GM13976 (cell line): ENCODE measurements around the gene MYNN.

Experiments used
- DNase-seq: peaks from one replicate; pipeline ENCODE4 v3.0.0; 2012; ENCODE audit warnings: low spot score
- in situ Hi-C: fragments of 300-500 bp; cut with MboI; formaldehyde crosslinking; loops from one replicate; pipeline ENCODE4 v1.12.0; 2022; ENCODE audit warnings: low sequenced_read_pairs, mixed read lengths, inconsistent platforms; ENCODE audit not compliant: unreplicated experiment
- TF ChIP-seq, protein P1 (sequence below): IDR thresholded peaks from 2 replicates; pipeline ENCODE4 v1.5.1; 2012; ENCODE audit warnings: borderline replicate concordance, mild to moderate bottlenecking; ENCODE audit not compliant: insufficient read depth; ENCODE audit errors: extremely low read depth, missing control alignments, control extremely low read depth

Gene MYNN

GRCh38 chr3:169790219-169790618, 17.0 kb downstream of the MYNN start:
- in situ Hi-C loops, result no loop called here
- TF ChIP-seq, protein P1, sequence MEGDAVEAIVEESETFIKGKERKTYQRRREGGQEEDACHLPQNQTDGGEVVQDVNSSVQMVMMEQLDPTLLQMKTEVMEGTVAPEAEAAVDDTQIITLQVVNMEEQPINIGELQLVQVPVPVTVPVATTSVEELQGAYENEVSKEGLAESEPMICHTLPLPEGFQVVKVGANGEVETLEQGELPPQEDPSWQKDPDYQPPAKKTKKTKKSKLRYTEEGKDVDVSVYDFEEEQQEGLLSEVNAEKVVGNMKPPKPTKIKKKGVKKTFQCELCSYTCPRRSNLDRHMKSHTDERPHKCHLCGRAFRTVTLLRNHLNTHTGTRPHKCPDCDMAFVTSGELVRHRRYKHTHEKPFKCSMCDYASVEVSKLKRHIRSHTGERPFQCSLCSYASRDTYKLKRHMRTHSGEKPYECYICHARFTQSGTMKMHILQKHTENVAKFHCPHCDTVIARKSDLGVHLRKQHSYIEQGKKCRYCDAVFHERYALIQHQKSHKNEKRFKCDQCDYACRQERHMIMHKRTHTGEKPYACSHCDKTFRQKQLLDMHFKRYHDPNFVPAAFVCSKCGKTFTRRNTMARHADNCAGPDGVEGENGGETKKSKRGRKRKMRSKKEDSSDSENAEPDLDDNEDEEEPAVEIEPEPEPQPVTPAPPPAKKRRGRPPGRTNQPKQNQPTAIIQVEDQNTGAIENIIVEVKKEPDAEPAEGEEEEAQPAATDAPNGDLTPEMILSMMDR, result no peak
- DNase-seq, result no peak

DNA sequence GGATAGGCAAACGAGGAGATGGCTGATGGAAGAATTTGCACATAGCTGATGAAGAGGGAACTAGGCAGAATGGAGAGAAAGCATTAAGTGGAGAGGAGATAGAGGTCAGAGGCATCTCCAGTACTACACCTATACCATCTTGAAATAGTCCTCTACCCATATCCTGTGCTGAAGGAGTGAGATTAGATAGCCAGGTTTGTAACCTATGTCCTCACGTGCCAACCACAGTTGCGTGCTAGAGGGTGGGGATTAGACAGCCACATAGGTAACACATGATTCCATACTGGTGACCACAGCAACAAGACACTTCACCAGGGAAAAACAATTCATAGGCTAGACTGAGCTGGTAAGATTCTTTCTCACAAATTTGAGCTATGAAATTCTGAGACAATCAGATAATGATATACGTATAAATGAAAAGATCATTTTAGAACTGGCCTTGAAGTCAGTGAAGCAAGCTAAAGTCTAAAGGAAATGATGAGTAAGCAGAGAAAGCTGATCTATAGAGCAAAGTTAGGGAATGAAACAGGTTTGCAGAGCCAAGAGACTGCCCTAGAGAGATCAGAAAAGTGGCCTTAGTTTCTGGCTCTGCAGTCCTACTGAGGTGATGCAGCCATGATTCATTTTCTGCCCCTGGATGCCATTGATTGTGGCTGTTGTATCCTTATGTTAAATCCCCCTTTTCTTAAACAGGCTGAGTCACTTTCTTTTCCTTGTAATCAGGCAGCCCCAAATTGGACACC, 17.7 kb downstream of the MYNN start:
- TF ChIP-seq, protein P1, result no peak
- in situ Hi-C loops, result no loop called here
- DNase-seq, result no peak

- DNase-seq, result no peak
- TF ChIP-seq, protein P1, result no peak
- in situ Hi-C loops, result no loop called here
Observed at GRCh38 chr3:169792359-169792758, 19.2 kb downstream of the MYNN start.

GRCh38 chr3:169804681-169805080, 31.5 kb downstream of the MYNN start:
- TF ChIP-seq, protein P1, result no peak
- in situ Hi-C loops, result no loop called here
- DNase-seq, result no peak

- DNase-seq, result no peak
- in situ Hi-C loops, result no loop called here
- TF ChIP-seq, protein P1, result no peak
Observed at GRCh38 chr3:169809230-169809795, 36.1 kb downstream of the MYNN start.

- in situ Hi-C loops, result no loop called here
- DNase-seq, result no peak
- TF ChIP-seq, protein P1, result no peak
Observed at GRCh38 chr3:169811631-169812331, 38.6 kb downstream of the MYNN start.
